ENCODE results near the gene IREB2.
"Not testable (repeated sequence)": the region's sequence is repeated elsewhere in the genome, so short reads cannot be mapped to it uniquely, and the experiment has no call there.

IREB2 gene

DNA sequence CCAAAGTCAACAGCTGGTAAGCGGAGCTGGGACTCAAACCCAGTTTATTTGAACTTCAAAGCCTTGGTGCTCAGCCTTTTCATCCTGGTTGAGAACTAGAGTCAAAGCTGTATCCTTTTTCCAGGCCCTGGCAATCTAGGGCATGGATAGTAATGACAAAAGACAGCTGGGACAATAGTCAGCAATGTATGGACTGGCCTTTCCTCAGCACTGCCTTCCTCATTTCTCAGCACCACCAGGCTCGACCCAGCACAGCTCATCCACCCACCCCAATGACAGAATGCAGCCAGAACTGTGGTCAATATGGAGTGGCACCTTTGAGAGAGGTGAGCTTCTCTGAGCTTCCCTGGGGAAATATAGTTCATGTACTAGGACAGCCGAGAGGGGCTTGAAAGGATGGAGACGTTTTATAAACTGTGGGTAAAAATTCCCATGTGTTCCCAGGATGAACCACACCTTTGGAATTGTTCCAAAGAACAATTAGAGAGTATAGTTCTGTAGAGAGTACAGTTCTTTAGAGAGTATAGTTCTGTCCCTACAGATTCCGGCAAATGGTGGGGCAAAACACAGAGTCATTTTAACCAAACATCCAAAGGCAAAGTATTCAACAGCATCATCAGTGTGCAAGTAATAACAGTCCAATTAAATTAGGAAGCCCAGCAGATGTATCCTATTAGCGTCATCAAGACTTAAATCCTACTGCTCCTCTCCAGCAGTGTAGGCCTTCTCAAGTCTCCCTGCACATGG, 30.2 kb upstream of the IREB2 start:
- DNase-seq (ENCODE audit: low read depth) = no peak

DNA sequence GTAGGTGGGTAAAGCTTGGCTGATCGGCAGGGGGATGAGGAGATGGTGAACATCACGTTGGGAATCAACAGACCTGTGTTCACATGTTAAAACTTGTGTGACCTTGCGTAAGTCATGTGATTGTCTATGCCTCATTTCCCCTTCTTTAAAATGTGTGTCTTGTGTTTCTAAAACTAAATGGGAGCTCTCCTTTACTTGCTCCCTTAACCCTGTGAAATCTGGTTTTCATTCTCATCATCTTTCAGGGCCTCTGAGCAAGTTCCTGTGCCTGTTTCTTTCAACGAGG, 29.7 kb upstream of the IREB2 start:
- DNase-seq (ENCODE audit: low read depth) = no peak

DNA sequence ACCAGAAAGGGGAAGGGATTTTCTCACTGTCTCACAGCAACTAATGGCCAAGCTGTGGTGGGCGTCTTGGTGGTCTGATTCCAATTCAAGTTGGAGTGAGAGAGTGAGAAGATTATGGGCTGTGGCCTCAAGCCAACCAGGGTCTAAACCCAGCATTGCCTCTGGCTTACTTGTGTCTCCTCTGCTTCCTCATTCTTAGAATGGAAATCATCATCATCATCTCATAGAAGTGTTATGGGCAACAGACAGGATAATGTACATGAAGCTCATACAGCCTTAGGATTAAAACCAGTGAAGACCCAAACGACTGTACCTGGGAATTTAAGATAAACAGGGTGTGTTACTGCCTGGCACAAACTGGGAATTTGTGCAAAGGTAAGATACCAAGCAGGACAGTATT, 29.1 kb upstream of the IREB2 start:
- no peak for DNase-seq (ENCODE audit: low read depth)

DNA sequence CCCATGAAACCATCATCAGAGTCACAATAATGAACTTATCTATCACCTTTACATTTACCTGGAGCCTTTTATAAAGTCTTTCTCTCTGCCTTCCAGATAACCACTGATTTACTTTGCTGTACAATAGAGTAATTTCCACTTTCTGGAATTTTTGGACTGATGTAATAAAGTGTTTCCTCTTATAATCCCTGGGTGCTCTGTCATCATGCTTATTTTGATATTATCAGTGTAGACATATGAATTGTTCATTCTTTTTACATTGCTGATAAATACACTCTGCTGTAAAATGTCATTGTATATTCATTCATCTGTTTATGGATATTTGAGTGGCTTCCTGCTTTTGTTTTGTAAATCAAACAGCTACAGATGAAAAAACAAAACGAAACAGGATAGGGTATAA, 27.0 kb upstream of the IREB2 start:
- DNase-seq (ENCODE audit: low read depth) = no peak

DNA sequence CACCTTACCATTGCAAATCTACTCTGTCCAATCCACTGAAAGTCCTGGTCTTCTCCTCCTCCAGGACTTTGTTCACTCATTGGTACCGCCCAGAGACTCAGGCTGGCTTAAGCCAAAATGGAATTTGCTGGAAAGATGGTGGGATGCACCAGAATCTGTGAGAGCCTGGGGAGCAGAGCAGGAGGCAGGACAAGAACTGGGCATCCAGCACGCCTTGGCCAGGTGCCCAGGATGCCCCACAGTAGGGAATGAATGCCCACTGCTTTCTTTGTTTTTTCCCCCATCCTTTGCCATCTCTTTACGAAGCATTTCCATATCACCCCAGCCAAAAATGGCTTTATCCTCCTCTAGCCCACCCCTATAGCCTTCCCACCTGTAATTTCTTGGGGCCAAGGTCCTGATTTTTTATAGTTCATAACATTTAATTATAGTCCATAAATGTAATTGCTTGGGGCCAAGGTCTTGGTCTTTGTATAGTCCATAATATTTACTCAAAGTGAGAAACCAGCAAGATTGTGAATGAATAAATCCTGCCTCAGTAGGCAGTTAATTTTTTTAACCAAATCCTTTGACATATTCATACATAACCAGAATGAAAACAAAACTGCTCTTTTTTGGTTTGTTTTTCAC, 23.3 kb upstream of the IREB2 start:
- DNase-seq (ENCODE audit: low read depth) = no peak

DNA sequence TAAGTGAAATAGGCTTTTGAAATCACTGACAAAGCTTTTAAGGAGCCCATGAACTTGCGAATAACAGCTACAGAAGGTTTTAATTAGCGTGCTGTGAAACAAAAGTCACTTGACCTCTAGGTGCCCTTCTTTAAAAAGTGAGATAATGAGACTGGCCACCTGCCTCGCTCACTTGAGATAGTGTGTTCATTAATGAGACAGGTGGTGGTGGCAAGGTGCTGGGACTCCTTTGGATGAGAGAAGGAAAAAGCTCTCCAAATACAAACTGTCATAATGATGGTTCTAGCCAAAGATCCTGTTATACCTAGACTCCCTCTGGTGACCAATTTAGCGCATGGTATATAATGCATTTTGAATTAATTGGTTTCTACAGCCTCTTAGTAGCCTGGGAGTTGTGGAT, 22.7 kb upstream of the IREB2 start:
- no peak for DNase-seq (ENCODE audit: low read depth)

DNA sequence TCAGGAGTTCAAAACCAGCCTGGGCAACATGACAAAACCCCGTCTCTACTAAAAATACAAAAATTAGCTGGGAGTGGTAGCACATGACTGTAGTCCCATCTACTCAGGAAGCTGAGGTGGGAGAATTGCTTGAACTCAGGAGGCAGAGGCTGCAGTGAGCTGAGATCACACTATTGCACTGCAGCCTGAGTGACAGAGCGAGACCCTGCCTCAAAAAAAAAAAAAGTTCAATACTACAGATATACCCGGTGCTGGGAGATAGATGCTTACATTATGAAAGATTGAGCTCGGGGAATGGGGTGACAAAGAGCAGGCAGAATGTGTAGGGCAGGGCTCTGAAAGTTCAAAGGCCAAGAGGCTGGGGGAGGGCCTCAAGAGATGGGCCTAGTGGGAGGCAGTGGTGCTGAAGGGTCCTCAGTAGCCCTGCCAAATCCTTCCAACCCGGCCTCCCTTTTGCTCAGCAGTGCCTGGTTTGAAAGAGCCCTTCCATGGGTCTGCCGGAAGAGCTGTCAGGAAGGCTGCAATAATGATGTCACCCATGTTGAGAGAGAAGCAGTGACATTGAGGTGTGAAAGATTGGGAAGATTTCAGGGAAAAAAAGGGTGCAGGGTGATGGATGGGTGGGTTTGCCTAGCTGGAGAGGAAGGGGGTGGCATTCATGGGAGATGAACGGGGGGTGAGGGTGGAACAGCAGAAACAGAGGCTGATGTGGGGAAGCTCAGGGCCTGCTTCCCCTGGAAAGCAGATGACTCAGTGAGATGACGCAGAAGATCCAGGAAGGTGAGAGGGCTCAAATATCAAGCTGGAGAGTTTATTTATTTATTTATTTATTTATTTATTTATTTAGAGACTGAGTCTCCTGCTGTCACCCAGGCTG, 20.0 kb upstream of the IREB2 start:
- peak; percentile 48 for DNase-seq (ENCODE audit: low read depth)

DNA sequence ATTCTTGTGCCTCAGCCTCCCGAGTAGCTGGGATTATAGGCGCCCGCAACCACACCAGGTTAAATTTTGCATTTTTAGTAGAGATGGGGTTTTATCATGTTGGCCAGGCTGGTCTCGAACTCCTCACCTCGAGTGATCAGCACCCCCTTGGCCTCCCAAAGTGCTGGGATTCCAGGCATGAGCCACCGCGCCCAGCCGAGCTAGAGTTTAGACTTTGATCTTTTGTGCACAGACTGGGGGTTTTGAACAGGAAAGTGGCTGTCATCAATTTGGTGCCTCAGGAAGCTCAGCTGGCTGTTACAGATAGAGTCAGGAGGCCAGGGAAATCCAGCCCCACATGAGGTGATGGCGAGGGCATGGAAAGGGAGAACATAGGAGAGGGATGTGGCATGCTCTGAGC, 19.3 kb upstream of the IREB2 start:
- no peak for DNase-seq (ENCODE audit: low read depth)

DNA sequence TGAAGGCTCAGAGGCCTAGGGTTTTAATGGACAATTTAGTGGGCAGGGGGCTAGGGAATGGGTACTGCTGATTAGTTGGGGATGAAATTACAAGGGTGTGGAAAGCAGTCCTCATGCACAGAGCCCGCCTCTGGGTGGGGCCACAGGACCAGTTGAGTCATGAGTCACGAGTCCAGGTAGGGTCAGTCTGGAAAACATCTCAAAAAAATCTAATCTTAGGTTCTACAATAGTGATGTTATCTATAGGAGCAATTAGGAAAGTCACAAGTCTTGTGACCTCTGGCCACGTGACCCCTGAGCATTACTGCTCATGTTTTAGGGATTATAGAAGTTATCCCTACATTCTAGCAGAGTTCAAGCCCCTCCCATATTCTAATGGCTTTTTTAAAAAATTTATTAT, 18.6 kb upstream of the IREB2 start:
- DNase-seq (ENCODE audit: low read depth) = no peak

DNA sequence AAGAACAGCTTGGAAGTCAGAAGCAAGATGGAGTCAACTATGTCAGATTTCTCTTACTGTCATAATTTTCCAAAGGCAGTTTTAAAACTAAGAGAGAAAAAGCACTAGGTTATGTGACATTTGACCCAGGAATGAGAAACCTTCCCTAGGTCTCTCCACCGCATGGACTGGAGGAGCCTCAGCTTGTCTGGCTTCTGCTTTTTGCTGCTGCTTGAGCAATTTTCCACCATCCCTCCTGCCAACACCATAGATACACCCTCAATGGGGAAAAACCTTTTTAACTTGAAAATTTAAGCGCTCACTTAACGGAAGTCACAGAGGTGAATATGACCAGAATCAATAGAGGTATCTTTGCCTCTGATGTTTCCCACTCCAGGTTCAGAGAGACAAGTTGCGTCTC, 17.8 kb upstream of the IREB2 start:
- DNase-seq (ENCODE audit: low read depth) = no peak

DNA sequence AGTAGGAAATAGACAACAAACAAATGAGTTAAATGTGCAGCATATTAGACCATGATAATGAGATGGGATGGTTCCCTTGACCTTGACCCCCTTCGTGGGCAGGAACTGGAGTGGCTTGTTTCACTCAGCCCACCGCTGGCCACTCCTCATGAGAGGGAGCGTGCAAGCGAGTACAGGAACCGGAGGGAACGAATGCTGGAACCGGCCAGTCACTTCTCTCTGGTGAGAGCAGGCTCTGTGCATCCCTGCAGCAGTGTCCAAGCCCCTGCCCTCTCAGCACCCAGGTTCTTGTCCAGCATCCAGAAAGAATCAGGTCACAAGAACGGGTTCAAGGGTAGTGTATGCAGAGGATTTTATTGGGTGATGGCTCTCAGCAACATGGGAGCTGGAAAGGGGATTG, 17.2 kb upstream of the IREB2 start:
- no peak for DNase-seq (ENCODE audit: low read depth)

DNA sequence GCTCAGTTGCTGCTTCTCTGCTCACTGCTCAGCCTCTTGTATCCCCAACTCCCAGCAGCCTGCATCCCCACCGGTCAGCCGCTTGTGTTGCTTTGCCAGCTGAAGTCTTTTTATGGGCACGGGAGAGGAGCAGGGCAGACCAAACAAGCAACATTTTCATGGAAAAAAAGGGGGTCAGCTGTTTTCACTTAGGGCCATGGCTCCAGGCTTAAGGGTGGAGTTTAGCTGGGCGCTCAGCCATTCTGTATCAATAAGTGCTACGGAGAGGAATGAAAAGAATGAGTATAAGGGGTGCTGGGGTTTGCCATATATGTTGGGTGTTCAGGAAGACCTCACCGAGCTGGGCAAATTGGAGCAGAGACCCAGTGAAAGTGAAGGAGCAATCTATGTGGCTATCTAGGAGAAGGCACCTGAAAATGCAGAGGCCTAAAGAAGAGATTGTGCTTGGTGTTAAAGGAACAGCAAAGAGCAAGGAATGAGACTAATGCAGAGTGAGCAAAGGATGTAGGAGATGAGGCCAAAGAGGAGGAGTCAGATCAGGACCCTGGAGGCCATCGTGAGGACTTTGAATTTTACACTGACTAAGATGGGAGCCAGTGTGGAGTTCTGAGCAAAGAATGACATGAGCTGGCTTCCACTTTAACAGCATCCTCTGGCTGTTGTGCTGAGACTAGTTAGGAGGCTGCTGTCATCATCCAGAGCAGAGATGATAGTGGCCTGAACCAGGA, 16.6 kb upstream of the IREB2 start:
- no peak for DNase-seq (ENCODE audit: low read depth)

DNA sequence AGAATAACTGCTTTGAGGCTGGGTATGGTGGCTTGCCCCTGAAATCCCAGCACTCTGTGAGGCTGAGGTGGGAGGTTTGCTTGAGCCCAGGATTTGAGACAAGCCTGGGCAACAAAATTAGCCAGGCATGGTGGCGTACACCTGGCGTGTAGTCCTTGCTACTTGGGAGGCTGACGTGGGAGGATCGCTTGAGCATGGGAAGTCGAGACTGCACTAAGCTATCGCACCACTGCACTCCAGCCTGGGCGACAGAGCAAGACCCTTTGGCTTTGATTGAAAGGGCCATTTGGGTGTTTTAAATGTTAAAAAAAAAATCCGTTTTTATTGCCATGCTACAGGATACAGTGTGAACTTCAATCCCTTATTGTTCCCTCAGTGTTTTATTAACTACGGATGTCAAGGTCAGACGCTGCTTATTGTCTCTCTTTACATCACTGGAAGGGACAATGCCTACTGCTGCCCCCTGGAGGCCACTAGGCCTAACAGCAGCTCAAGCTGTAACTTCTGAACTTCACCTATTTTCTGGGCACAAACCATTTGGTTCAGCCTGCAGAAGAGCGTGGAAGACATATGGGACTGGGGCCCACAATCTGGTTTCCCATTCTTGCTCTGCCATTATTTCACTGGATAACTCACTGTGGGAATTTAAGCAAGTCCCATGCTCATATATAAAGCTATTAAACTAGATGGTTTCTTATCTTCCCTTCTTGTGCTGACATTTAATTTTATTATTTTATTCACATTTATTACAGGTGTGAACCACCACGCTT, 15.3 kb upstream of the IREB2 start:
- DNase-seq (ENCODE audit: low read depth) = peak; percentile 48

DNA sequence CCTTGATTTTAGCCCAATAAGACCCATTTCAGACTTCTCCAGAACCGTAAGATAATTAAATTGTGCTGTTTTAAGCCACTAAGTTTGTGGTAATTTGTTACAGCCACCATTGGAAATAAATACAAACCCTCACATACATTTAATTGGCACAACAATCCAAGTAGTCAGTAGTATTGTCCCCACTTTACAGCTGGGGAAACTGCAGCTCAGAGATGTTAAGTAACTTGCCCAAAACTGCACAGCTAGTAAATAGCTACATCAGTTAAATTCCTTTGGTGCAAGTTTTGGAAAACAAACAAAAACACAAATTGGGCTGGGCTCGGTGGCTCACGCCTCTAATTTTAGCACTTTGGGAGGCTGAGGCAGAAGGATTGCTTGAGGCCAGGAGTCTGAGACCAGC, 13.3 kb upstream of the IREB2 start:
- DNase-seq (ENCODE audit: low read depth) = no peak

DNA sequence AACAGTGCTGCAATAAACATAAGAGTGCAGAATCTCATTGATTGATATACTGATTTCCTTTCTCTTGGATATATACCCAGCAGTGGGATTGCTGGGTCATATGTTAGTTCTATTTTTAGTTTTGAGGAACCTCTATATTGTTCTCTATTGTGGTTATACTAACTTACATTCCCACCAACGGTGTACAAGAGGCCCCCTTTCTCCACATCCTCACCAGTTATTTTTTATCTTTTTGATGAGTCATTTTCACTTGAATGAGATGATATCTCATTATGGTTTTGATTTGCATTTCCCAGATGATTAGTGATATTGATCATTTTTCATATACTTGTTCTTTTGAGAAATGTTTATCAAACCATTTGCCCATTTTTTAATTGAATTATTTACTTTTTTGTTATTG, 12.4 kb upstream of the IREB2 start:
- no peak for DNase-seq (ENCODE audit: low read depth)

DNA sequence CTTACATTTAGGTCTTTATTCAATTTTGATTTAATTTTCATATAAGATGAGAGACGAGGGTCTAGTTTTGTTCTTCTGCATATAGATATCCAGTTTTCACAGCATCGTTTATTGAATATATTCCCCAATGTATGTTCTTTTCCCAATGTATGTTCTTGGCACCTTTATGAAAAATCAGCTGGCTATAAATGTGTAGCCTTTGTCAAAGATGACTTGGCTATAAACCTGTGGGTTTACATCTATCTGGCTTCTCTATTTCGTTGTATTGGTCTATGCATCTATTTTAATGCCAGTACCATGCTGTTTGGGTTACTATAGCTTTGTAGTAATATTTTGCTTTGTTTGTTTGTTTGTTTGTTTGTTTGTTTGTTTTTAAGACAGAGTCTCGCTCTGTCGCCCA, 11.7 kb upstream of the IREB2 start:
- no peak for DNase-seq (ENCODE audit: low read depth)

DNA sequence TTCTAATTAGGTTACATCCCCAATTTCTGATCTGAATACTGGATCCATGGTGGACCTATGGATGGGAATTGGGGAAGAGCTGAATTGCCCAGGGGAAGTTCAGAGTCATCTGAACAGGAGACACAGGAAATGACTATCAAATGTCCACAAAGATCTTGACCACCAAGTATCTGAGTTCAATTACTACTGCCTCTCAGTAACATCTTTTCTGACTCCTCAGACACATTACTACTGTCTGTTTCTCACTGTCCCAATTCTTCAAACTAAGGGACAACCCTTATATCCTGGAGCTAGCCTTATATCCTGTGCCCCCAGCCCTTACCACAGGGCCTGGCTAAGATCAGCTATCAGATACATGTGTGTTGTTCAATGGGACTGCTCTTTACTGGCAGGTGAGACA, 10.1 kb upstream of the IREB2 start:
- DNase-seq (ENCODE audit: low read depth) = no peak

DNA sequence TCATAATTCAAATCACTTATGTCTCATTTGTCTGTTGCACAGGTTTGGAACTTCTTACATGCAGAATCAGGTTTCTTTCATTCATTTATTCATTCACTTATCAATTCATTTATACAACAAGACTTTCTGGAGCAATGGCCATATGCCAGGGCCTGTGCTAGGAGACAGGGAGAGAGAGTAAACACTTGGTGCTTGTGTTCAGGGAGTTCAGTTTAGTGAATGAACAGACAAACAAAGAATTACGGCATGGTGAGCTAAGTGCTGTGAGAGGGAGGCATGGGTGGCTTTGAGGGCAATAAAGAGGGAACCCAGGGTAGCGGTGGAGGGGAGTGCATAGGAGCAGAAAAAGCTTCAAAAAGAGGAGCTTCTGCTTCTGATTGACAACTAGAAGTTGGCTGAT, 8.5 kb upstream of the IREB2 start:
- no peak for DNase-seq (ENCODE audit: low read depth)

DNA sequence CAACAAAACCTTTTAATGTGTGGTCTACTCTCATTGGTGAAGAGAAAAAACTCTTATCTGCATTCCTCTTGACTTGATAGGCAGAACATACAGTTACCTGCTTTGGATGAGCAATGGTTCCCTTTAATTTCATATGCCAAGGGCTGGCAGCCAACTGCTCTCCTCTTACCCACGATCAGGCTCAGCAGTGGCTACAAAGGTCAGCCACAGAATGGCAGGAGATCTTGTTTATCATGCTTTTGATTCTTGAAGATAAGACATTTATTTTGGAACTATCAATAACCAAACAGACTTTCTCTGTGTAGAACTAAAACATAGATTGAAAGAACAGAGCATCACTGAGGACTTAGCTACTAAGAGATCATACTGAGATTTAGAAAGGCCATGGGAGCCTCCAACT, 6.1 kb upstream of the IREB2 start:
- DNase-seq (ENCODE audit: low read depth) = no peak

DNA sequence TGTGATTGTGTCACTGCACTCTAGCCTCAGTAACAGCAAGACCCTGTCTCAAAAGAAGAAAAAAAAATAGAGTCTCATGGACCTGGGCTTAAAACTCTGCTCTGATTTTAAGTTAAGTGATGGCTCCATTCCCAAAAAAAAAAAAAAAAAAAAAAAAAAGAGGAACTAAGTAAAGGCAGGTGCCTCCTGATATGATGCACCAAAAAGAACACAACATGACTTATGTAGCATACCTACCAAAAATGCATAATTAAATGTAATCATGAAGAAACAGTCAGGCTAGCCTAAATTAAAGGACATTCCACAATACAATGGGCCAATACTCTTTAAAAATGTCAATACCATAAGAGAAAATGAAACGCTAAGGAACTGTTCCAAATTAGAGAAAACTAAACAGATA, 5.4 kb upstream of the IREB2 start:
- DNase-seq (ENCODE audit: low read depth) = no peak

DNA sequence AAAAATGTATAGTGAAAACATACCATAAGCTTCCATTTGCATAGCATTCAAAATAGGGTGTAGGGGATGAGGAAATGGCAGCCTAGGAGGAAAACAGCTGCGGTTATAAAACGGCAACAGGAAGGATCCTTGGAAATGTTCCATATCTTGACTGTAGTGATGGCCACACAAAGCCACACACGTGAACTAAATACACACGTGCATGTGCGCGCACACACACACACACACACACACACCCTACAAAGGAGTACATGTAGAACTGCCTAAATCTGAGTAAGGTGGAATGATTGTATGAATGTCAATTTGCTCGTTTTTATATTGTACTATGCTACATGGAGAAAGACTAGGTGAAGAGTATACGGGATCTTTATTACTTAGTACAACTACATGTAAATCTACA, 3.9 kb upstream of the IREB2 start:
- no peak for DNase-seq (ENCODE audit: low read depth)

DNA sequence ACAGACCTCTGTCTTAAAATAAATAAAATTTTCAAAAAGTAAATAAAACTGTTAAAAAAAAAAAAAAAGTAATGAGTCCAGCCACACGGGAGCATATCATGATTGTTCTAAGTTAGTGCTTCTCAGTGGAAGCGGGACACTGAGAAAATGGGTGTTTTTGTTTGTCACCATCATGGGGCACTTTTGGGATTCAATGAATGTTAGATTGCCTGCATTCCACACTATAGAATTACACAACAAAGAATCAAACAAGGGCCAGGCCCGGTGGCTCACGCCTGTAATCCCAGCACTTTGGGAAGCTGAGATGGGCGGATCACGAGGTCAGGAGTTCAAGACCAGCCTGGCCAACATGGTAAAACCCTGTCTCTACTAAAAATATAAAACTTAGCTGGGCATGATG, 3.3 kb upstream of the IREB2 start:
- DNase-seq (ENCODE audit: low read depth) = not testable (repeated sequence)

Measured in amniotic epithelial cell (primary cell).